GM21423 (cell line): ENCODE data around the gene TAGAP.
"Not testable (repeated sequence)": the region's sequence is repeated elsewhere in the genome, so short reads cannot be mapped to it uniquely, and the experiment has no call there.

ENCODE experiments used
- ATAC-seq: cut with Tn5 transposase; IDR thresholded peaks from one replicate; pipeline ENCODE4 v1.9.1; 2021; ENCODE audit warnings: mild to moderate bottlenecking, moderate library complexity; ENCODE audit not compliant: unreplicated experiment

Gene TAGAP

GRCh38 chr6:159017757-159018559 lies 26.8 kb downstream of the TAGAP start:
- ATAC-seq, result no peak

DNA sequence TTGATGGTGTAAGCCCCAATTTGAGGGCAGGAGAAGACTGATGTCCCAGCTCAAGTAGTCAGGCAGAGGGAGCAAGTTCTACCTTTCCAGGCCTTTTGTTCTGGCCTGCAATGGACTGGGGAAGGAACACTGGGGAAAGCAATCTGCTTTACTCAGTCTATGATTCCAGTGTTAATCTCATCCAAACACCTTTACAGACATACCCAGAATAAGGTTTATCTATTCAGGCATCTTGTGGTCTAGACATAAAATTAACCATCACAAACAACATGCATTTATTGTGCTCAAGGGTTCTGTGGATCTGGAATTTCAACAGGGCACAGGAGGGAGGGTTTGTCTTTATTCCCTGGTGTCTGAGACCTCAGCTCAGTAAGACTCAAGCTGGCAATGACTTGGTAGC lies 30.4 kb downstream of the TAGAP start:
- ATAC-seq, result no peak

DNA sequence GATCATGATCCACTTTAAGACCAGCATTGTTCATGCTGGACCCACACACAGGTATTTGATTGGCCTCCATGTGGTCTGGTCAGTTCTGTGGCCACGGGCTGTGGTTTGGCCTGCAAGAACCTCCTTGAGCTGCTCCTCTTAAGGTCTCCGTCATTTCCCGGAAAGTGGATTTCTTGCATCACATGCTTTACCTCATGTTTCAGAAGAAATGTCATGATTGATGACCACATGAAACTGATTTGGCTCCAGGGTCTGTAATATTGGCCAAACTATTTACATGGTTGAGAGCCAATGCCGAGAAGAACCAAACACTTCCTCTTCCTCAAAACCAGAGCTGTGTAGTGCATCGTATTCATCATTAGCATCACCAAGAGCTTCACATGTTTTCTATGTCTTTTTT lies 31.6 kb downstream of the TAGAP start:
- ATAC-seq, result no peak

DNA sequence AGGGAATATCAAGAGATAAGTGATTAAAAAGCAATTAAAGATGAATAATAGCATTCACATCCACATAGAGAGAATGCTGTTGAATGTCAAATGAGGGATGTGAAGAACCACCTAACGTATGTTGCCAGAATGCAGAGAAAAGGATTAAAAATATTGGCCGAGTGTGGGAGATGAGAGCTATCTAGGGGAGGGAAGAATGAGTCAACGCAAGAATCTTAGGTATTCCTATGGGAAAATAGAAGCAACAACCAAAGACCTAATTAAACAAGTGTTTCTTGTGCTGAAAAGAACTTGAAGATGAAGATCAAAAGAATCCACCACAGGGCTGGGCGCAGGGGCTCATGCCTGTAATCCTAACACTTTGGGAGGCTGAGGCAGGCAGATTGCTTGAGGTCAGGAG lies 32.6 kb downstream of the TAGAP start:
- no peak for ATAC-seq

DNA sequence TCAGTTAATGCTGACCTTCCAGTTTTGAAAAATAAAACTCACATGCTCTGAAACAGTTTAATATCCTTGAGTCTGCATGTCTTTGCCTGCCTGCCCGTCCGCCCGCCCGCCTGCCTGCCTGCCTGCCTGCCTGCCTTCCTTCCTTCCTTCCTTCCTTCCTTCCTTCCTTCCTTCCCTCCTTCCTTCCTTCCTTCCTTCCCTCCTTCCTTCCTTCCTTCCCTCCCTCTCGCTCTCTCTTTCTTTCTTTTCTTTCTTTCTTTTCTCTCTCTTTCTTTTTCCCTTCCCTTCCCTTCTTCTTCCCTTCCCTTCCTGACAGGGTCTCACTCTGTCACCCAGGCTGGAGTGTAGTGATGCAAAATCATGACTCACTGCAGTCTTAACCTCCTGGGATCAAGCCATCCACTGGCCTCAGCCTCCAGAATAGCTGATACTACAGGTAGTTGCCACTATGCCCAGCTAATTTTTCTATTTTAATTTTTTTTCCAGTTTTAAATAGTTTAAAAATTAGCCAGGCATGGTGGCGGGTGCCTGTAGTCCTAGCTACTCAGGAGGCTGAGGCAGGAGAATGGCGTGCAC lies 34.7 kb downstream of the TAGAP start:
- not testable (repeated sequence) for ATAC-seq

GRCh38 chr6:159008656-159009288 lies 36.0 kb downstream of the TAGAP start:
- ATAC-seq, result peak; percentile 58

- ATAC-seq, result no peak
These were observed 37.3 kb downstream of the TAGAP start for GRCh38 chr6:159007510-159007909.

DNA sequence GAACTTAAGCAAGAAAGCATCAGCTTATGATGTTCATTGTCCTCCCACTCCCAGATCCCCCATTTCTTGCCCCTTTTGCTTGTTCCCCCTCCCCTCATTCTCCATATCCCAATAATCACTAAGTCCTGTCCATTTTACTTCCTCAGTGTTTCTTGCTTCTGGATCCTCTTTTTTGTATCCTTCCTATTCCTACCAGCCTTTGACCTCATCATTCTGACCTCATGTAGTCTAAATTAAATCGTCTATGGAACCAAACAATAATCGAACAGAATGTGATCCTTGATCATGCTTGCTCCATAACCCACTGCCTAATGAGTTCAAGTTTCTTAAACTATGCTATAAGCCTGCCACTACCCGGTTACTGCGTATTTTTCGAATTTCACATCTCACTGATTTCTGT lies 39.4 kb downstream of the TAGAP start:
- no peak for ATAC-seq

- no peak for ATAC-seq
These were observed 40.2 kb downstream of the TAGAP start for GRCh38 chr6:159004592-159004991.

- ATAC-seq, result no peak
These were observed 42.2 kb downstream of the TAGAP start for GRCh38 chr6:159002432-159003155.

DNA sequence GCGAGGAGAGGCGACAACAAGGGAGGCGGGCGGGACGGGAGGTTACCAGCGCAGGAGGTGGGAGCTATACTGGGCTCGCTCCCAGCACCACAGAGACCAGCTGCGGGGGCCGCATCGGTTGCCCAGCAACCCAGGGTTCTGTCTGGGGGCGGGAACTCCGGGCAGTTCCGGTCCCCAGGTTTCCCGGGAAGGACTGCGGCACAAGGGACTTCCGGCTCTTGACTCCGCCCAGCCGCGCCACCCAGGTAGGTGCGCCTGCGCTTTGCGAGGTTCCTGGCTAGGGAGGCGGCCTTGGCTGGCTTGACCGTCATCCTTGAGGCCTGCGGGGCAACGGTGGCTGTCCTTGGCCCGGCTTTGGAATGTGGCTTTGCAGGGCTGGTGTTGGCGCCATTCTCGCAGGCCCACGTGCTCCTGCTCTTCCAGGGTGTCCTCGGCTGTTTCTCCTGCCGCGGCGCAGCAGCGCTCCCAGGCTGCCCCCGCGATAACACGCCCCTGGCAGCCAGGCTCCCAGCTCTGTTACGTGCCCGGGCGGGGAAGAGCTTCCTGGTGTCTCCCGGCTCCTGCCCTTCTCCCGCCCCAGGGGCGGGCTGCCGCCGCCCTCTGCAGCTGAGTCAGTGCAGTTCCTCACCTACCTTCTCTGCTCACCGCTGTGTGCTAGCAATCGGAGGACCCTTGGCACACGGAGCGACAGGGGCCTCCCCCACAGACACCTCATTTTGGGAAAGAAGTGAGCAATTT lies 45.0 kb downstream of the TAGAP start, which contains the start of gene RSPH3:
RSPH3 (minus strand) TSS at position 537 of the 738 bp plus-strand sequence. CDS start 652 bp downstream, outside the sequence.
- ATAC-seq, result peak; percentile 95

DNA sequence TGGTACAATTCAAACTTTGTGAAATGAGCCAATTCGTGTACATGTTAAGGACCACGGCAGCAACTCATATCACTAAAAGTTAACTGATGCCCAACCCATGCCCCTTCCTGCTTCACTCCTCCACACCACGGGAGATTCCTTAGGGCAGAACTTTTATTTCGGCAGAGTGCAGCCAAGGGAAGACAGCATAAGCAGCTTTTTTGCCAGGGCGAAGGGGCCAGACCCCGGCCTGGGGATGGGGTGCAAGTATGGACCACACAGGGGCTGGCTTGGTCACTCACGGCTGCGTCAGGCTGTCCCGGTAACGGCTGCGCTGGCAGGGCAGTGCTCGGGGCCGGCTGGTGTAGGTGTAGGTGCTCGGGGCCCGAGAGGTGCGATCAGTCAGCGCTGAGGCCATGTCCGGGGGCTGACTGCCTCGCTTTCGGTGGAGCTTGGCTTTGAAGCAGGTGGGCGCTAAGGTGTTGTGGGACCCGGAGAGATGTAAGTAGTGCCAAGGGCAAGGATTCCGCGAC lies 45.6 kb downstream of the TAGAP start:
- ATAC-seq, result peak; percentile 26

GRCh38 chr6:158996856-158997255 lies 47.9 kb downstream of the TAGAP start:
- ATAC-seq, result no peak

- ATAC-seq, result no peak
These were observed 51.2 kb downstream of the TAGAP start for GRCh38 chr6:158993639-158994038.

- no peak for ATAC-seq
These were observed 53.6 kb downstream of the TAGAP start for GRCh38 chr6:158991017-158991723.

GRCh38 chr6:158989711-158990110 lies 55.1 kb downstream of the TAGAP start:
- ATAC-seq, result not testable (repeated sequence)

- no peak for ATAC-seq
These were observed 56.3 kb downstream of the TAGAP start for GRCh38 chr6:158988477-158988876.

DNA sequence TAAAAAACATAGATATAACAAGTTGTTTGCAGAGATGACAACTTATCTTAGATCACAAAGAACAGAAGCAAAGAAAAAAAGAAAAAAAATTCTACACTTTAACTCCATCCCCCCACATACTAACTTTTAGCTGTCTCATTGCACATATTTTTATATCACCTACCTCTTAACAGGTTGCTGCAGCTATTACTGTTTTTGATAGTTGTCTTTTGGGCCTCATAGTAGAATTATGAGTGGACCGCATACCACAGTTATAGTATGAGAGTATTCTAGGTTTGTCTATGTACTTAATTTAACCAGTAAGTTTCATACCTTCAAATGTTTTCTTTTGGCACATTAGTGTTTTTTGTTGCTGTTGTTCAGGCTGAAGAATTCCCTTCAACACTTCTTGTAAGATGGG lies 57.1 kb downstream of the TAGAP start:
- no peak for ATAC-seq
